ENCODE results near the gene RAET1G. TPM values are rescaled to one million over a fixed set of nuclear protein-coding genes. Genes with fewer than 3 reads are reported as not detected.
A peak's percentile ranks its signal among the peaks of the same experiment; 100 is the strongest.
"Not testable (repeated sequence)": the region's sequence is repeated elsewhere in the genome, so short reads cannot be mapped to it uniquely, and the experiment has no call there.

Gene RAET1G
- total RNA-seq, 1 experiment from 2014 or later = 0.45 TPM

DNA sequence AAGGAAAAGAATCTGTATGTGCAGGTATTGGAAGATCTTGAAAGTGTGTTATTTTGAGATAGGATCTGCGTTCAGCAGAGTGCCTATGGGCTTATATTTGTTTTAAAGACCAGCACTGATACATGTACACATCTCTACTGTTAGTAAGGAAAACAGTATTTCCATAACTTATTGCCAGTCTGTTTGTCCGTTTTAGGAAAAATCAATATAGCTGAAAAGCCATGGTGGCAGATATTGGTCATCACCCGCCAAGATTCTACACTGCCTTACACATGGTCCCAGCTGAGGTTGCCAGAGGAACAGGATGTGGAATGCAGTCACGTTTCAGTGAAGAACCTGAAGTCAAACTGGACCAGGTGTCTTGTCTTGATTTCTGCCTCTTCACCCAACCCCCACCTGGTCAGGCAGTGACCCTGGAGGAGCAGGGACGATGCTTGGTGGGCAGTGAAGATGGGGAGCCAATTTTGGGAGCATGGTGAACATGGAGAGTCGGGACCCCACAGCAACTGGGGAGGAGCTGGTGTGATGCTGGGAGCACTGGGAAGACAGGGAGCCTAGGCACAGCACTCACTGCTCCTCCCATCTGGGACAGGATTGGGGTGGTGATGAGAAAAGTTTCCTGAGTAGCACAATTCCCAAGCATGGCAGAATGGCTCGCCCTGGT lies 32.9 kb upstream of the RAET1G start:
- peaks cover 37% of the 10 kb centered on the region for H3K27me3 ChIP-seq (replicated peaks; ENCODE audit: insufficient read depth, low read depth, low read length, poor library complexity)
- DNase-seq (ENCODE audit: low spot score); CTCF ChIA-PET: not testable (repeated sequence)

DNA sequence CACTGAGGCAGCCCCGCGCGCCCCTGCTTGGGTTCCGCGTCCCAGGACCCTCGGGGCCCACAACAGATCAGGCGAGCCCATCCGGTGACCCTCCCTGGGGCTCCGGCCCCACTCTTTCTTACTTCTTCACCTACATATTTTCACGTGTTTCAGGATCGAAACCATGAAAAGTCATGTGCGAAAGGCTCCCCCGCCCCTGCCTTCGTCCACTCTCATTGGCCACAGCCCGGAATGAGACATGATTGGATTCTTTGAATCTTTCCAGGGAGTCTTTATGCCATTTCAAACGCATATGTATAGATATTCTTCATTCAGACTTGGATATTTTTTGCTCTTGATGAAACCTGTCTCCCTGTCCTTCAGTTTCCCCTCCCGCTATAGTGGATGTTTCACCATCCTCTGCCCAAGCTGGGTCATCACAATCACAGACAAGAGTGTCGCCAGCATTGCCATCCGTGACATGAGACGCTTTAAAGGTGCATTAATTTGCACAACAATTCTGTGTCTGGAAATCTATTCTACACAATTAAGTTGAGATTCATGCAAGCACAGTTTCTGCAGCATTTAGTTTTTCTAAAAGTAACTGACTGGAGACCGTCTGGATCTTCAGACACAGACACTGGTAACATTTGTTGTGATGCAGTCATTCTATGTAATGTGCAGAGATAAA lies 32.2 kb upstream of the RAET1G start:
- H3K36me3 ChIP-seq (ENCODE audit: insufficient read depth, low read length, poor library complexity, severe bottlenecking); H3K27ac ChIP-seq (ENCODE audit: low read depth, low read length, poor library complexity, severe bottlenecking); DNase-seq (ENCODE audit: low spot score); BruUV-seq (replicated peaks); CTCF ChIA-PET; H3K4me1 ChIP-seq (ENCODE audit: insufficient read depth, low read length, poor library complexity, severe bottlenecking); intact Hi-C loops (cut with micrococcal nuclease; ENCODE audit: unreplicated experiment); POLR2A ChIA-PET (ENCODE audit: low non-redundant PET); H3K4me3 ChIP-seq (ENCODE audit: low read depth, low read length, poor library complexity, severe bottlenecking); H3K9me3 ChIP-seq (ENCODE audit: low read depth, low read length, poor library complexity, severe bottlenecking): not testable (repeated sequence)
- H3K27me3 ChIP-seq (replicated peaks; ENCODE audit: insufficient read depth, low read depth, low read length, poor library complexity) = peaks cover 40% of the 10 kb centered on the region

More for the DNA sequence above, 32.9 kb upstream of the RAET1G start:
- intact Hi-C loops (cut with micrococcal nuclease; ENCODE audit: unreplicated experiment); POLR2A ChIA-PET (ENCODE audit: low non-redundant PET); H3K36me3 ChIP-seq (ENCODE audit: insufficient read depth, low read length, poor library complexity, severe bottlenecking); BruUV-seq (replicated peaks); H3K4me3 ChIP-seq (ENCODE audit: low read depth, low read length, poor library complexity, severe bottlenecking); H3K27ac ChIP-seq (ENCODE audit: low read depth, low read length, poor library complexity, severe bottlenecking); H3K9me3 ChIP-seq (ENCODE audit: low read depth, low read length, poor library complexity, severe bottlenecking); H3K4me1 ChIP-seq (ENCODE audit: insufficient read depth, low read length, poor library complexity, severe bottlenecking): not testable (repeated sequence)

DNA sequence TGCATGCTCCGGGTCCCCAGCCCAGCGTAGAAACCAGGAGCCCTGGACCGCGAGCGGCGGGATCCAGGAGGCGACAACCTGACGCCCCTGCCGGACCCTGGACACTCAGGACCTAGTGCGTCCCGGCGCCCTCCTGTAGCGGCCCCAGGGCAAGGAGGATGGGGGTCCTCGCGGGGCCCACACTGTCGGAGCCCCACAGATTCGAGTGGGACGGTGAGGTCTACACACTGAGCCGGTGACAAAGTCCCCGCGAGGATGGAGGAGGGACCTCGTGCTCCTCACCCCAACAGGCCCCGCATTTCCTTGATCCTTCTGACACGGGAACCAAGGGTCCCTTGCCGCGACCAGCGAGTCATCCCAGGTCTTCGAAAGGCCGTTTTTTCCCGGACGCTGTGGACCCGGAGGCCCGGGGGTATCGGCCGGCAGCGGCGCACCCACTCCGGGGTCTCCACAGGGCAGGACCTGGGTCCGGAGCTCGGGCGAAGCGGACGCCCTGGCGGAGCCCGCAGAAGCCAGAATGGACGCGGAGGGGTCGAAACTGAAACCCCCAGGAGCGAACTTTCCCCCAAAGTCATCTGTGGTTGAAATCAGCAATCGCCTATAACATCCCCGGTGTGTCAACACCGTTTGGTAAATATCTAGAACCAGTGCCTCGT lies 31.5 kb upstream of the RAET1G start:
- H3K4me3 ChIP-seq (ENCODE audit: low read depth, low read length, poor library complexity, severe bottlenecking); POLR2A ChIA-PET (ENCODE audit: low non-redundant PET); CTCF ChIA-PET; H3K27ac ChIP-seq (ENCODE audit: low read depth, low read length, poor library complexity, severe bottlenecking); intact Hi-C loops (cut with micrococcal nuclease; ENCODE audit: unreplicated experiment); H3K4me1 ChIP-seq (ENCODE audit: insufficient read depth, low read length, poor library complexity, severe bottlenecking); BruUV-seq (replicated peaks); H3K9me3 ChIP-seq (ENCODE audit: low read depth, low read length, poor library complexity, severe bottlenecking); H3K36me3 ChIP-seq (ENCODE audit: insufficient read depth, low read length, poor library complexity, severe bottlenecking); DNase-seq (ENCODE audit: low spot score): not testable (repeated sequence)
- peaks cover 41% of the 10 kb centered on the region for H3K27me3 ChIP-seq (replicated peaks; ENCODE audit: insufficient read depth, low read depth, low read length, poor library complexity)

GRCh38 chr6:149953934-149954327 lies 31.0 kb upstream of the RAET1G start:
- H3K4me1 ChIP-seq (ENCODE audit: insufficient read depth, low read length, poor library complexity, severe bottlenecking); H3K9me3 ChIP-seq (ENCODE audit: low read depth, low read length, poor library complexity, severe bottlenecking); DNase-seq (ENCODE audit: low spot score); H3K4me3 ChIP-seq (ENCODE audit: low read depth, low read length, poor library complexity, severe bottlenecking); BruUV-seq (replicated peaks); intact Hi-C loops (cut with micrococcal nuclease; ENCODE audit: unreplicated experiment); H3K27ac ChIP-seq (ENCODE audit: low read depth, low read length, poor library complexity, severe bottlenecking); POLR2A ChIA-PET (ENCODE audit: low non-redundant PET); H3K36me3 ChIP-seq (ENCODE audit: insufficient read depth, low read length, poor library complexity, severe bottlenecking): not testable (repeated sequence)
- TF ChIP-seq CTCF (conservative IDR thresholded peaks at IDR 0.05; ENCODE audit: low read depth, low read length) = 0 out of 2 replicates have a peak, but pooled peaks have one; percentile 9
- CTCF ChIA-PET = interaction anchor here (0.5 kb wide), 1 partner anchor 922 kb away, joined by 3 read pairs; no protein-coding TSS in a partner anchor
- H3K27me3 ChIP-seq (replicated peaks; ENCODE audit: insufficient read depth, low read depth, low read length, poor library complexity) = peaks cover 41% of the 10 kb centered on the region

DNA sequence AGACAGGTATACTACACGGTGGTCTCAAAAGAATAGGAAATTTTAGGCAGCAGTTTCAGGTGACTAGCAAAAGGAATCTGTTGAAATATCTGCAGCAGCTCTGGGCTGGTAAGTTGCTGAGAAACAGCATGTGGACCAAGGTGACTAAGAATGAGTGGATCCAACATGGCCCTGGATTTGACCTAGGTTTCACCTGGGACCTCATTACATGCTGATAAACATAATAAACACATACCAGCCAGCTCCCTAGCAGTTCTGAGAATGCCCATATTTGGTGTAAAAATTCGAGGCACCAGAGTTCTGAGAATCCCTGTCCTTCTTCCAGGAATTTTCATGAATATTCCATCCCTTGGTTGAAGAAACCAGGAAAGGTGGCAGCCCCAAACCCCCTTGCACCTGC lies 30.5 kb upstream of the RAET1G start:
- H3K36me3 ChIP-seq (ENCODE audit: insufficient read depth, low read length, poor library complexity, severe bottlenecking); H3K9me3 ChIP-seq (ENCODE audit: low read depth, low read length, poor library complexity, severe bottlenecking); H3K4me1 ChIP-seq (ENCODE audit: insufficient read depth, low read length, poor library complexity, severe bottlenecking); intact Hi-C loops (cut with micrococcal nuclease; ENCODE audit: unreplicated experiment); DNase-seq (ENCODE audit: low spot score); POLR2A ChIA-PET (ENCODE audit: low non-redundant PET); BruUV-seq (replicated peaks); H3K4me3 ChIP-seq (ENCODE audit: low read depth, low read length, poor library complexity, severe bottlenecking); H3K27ac ChIP-seq (ENCODE audit: low read depth, low read length, poor library complexity, severe bottlenecking): not testable (repeated sequence)
- peaks cover 41% of the 10 kb centered on the region for H3K27me3 ChIP-seq (replicated peaks; ENCODE audit: insufficient read depth, low read depth, low read length, poor library complexity)
- CTCF ChIA-PET = interaction anchor here (0.5 kb wide), 1 partner anchor 923 kb away, joined by 3 read pairs; no protein-coding TSS in a partner anchor
